Activated B cell treated with CpG ODN at 0.5 μM for 24 hours (primary cell): ENCODE measurements around the gene ANXA2. TPM values are rescaled to one million over a fixed set of nuclear protein-coding genes. Genes with fewer than 3 reads are reported as not detected.

Experiments
- ATAC-seq: fragments of 200-7000 bp; cut with Tn5 transposase; one replicate; pipeline ENCODE4 v1.10.0; 2021; ENCODE audit warnings: low read depth, mild to moderate bottlenecking, moderate library complexity
- CTCF ChIA-PET: fragments of 350-600 bp; sonication (Branson Sonifier 250); formaldehyde crosslinking; loops from one replicate; lab custom pipeline; 2021; ENCODE audit warnings: antibody characterized with exemption; lab: Charles Lee
- POLR2A ChIA-PET: fragments of 350-600 bp; sonication (Branson Sonifier 250); formaldehyde crosslinking; loops from one replicate; lab custom pipeline; 2021; ENCODE audit warnings: antibody characterized with exemption; lab: Charles Lee
- DNase-seq: peaks from one replicate; pipeline ENCODE4 v3.0.0; 2022
- H3K27ac Mint-ChIP-seq: one replicate; pipeline ENCODE4 v1.8.0; 2020; ENCODE audit warnings: mixed read lengths
- H3K27me3 Mint-ChIP-seq: one replicate; pipeline ENCODE4 v1.8.0; 2021; ENCODE audit warnings: mixed read lengths
- H3K36me3 Mint-ChIP-seq: one replicate; pipeline ENCODE4 v1.8.0; 2021; ENCODE audit warnings: low read depth, mixed read lengths
- H3K4me1 Mint-ChIP-seq: one replicate; pipeline ENCODE4 v1.8.0; 2021; ENCODE audit warnings: mixed read lengths
- H3K4me3 Mint-ChIP-seq: one replicate; pipeline ENCODE4 v1.8.0; 2020; ENCODE audit warnings: mild to moderate bottlenecking, mixed read lengths
- H3K9me3 Mint-ChIP-seq: one replicate; pipeline ENCODE4 v1.8.0; 2020; ENCODE audit warnings: mixed read lengths
- intact Hi-C: fragments of 100-400 bp; cut with micrococcal nuclease; formaldehyde crosslinking; loops from one replicate; pipeline ENCODE4 v1.15.1; 2024
- total RNA-seq: library from RNA; stranded (reverse); gene quantifications from 2 replicates; pipeline ENCODE4 v1.2.3, GENCODE V29; 2022
- TF ChIP-seq, protein P1 (sequence below): fragments of 200-600 bp; IDR thresholded peaks from one replicate; pipeline ENCODE4 v1.8.0; 2022; ENCODE audit warnings: antibody characterized with exemption, mild to moderate bottlenecking

ANXA2 gene
- total RNA-seq, 1 donor from 2014 or later = 218 TPM

DNA sequence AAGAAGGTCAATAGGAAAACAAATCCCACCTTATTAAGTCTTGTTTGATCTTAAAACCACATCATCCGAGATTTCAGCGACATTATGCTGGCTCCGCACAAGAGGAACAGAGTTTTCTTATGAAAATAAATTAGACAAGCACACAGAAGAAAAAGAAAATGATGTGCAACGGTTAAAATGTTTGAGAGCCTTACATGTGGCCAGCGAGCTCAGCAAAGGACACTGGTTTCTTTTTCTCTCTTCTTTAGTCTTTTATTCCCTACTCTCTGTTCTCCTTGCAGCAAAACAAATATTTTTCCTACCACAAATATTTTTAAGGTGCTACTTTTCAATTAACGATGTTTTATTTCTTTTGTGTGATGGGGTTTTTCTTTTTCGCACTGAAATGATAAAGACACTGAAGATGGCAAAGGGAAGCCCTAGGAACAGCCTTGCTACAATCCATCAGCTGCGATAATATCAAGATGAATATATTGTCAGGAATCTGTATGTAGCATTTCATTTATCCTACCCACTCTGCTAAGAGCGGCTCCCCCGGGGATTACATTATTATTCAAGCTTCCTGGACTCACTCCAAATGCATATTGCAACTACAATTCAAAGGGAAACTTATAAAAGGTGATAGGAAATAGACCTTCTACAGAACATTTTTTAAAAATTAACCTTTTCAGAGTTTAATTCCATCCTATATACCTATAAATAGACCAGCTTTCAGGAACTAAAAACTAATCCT lies 72.9 kb downstream of the ANXA2 start:
- H3K9me3 Mint-ChIP-seq = no peaks in the 10 kb centered on the region
- intact Hi-C loops = loop anchor here (5.0 to 10.0 kb wide), 3 partner anchors 408 to 793 kb away; no protein-coding TSS in a partner anchor
- ChIA-PET POLR2A (no interaction called here), CTCF (interaction anchor here (2.5 to 2.6 kb wide), 2 partner anchors 196 to 600 kb away, joined by 12 to 14 read pairs; no protein-coding TSS in a partner anchor)
- H3K27ac Mint-ChIP-seq = no peak overlapping the region
- peaks cover 27% of the 10 kb centered on the region for H3K27me3 Mint-ChIP-seq
- TF ChIP-seq, protein P1, sequence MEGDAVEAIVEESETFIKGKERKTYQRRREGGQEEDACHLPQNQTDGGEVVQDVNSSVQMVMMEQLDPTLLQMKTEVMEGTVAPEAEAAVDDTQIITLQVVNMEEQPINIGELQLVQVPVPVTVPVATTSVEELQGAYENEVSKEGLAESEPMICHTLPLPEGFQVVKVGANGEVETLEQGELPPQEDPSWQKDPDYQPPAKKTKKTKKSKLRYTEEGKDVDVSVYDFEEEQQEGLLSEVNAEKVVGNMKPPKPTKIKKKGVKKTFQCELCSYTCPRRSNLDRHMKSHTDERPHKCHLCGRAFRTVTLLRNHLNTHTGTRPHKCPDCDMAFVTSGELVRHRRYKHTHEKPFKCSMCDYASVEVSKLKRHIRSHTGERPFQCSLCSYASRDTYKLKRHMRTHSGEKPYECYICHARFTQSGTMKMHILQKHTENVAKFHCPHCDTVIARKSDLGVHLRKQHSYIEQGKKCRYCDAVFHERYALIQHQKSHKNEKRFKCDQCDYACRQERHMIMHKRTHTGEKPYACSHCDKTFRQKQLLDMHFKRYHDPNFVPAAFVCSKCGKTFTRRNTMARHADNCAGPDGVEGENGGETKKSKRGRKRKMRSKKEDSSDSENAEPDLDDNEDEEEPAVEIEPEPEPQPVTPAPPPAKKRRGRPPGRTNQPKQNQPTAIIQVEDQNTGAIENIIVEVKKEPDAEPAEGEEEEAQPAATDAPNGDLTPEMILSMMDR = no peak
- DNase-seq (no peak), ATAC-seq (no peak)
- H3K4me1 Mint-ChIP-seq = peaks cover 4% of the 10 kb centered on the region
- no peak overlapping the region for H3K4me3 Mint-ChIP-seq
- no peaks in the 10 kb centered on the region for H3K36me3 Mint-ChIP-seq

DNA sequence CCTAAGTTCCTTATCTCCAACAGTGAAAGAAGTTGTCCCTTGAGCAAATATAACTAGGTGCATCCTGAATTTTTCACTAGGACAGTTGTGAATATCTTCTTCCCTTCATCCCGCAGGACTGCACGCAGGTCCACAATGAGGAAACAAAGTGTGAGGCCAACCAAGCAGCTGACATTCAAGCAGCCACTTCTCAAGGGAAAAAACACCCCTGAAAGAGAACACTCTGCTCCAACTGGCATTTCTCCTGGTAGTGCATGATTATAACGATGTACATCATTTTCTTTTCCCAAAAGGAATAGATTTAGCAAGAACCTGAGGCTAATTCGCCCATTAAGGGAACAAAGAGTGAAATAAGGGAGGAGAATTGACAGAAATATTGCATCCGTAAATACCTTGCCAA lies 74.5 kb downstream of the ANXA2 start:
- TF ChIP-seq, protein P1 = no peak
- no peak overlapping the region for H3K27ac Mint-ChIP-seq
- H3K4me1 Mint-ChIP-seq = peaks cover 4% of the 10 kb centered on the region
- ATAC-seq (no peak), DNase-seq (no peak)
- no peaks in the 10 kb centered on the region for H3K9me3 Mint-ChIP-seq
- peaks cover 21% of the 10 kb centered on the region for H3K27me3 Mint-ChIP-seq
- H3K4me3 Mint-ChIP-seq = no peak overlapping the region
- intact Hi-C loops = loop anchor here (10.0 kb wide), 1 partner anchor 599 kb away; no protein-coding TSS in a partner anchor
- ChIA-PET POLR2A (no interaction called here), CTCF (no interaction called here)
- no peaks in the 10 kb centered on the region for H3K36me3 Mint-ChIP-seq

DNA sequence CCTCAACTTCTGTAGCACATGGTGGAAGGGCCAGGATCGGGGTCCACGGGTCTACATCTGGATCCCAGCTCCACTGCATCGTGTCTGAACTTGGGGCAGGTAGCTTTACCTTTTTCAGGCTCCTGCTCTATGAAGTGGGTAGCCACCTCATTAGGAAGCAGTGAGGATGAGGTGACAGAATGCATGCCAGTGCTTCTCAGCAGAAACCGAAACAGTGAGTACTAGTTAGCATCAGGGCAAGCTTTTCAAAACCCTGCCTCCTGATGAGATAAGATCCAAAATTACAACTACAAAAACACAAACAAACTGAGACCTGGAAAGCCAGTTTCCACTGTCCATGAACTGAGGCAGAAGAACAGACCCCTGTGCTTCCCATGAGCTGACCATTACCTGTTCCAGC lies 77.4 kb downstream of the ANXA2 start:
- peaks cover 11% of the 10 kb centered on the region for H3K9me3 Mint-ChIP-seq
- H3K27ac Mint-ChIP-seq = no peak overlapping the region
- no peak for DNase-seq
- H3K4me3 Mint-ChIP-seq = no peak overlapping the region
- H3K27me3 Mint-ChIP-seq = peaks cover 10% of the 10 kb centered on the region
- CTCF ChIA-PET = interaction anchor here (1.0 kb wide), 1 partner anchor 8 kb away, joined by 3 read pairs; no protein-coding TSS in a partner anchor
- no peaks in the 10 kb centered on the region for H3K4me1 Mint-ChIP-seq
- POLR2A ChIA-PET = no interaction called here
- ATAC-seq = no peak
- intact Hi-C loops = loop anchor here (10.0 kb wide), 1 partner anchor 596 kb away; no protein-coding TSS in a partner anchor
- H3K36me3 Mint-ChIP-seq = no peaks in the 10 kb centered on the region
- TF ChIP-seq, protein P1 = no peak

DNA sequence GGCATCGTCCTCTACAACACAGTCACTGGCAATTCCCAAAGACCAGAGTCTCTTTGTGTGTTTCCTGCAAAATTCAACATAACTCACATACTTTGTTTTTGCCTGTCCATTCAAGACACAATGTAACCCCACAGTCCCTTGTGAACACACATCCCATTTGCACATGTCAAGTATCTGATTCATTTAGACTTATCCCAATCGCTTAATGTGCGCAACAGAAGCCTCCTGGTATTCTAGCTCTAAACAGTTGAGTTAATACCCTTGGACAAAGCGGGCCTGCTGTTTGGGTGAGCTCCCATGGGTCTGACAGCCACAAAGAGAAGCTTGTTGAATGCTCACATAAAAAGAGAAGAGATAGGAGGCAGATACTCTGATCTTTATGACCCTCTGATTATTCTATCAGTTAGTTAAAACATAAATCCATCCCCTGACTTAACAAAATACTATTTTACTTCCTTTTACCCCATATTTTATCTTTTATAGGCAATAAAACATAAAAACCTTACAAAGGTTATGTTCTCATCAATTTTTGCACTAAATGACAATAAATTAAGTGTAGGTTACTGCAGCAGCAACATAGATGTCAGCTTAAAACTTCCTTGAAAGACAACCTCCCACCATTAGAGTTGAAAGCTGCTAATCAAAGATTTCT lies 79.4 kb downstream of the ANXA2 start:
- POLR2A ChIA-PET = no interaction called here
- CTCF ChIA-PET = interaction anchor here (1.4 kb wide), 1 partner anchor 10 kb away, joined by 3 read pairs; no protein-coding TSS in a partner anchor
- ATAC-seq = no peak
- intact Hi-C loops = no loop called here
- TF ChIP-seq, protein P1 = no peak
- Mint-ChIP-seq H3K4me1 (no peaks in the 10 kb centered on the region), H3K27me3 (peaks cover 8% of the 10 kb centered on the region), H3K27ac (no peak overlapping the region), H3K4me3 (no peak overlapping the region), H3K36me3 (no peaks in the 10 kb centered on the region), H3K9me3 (peaks cover 17% of the 10 kb centered on the region)
- no peak for DNase-seq

DNA sequence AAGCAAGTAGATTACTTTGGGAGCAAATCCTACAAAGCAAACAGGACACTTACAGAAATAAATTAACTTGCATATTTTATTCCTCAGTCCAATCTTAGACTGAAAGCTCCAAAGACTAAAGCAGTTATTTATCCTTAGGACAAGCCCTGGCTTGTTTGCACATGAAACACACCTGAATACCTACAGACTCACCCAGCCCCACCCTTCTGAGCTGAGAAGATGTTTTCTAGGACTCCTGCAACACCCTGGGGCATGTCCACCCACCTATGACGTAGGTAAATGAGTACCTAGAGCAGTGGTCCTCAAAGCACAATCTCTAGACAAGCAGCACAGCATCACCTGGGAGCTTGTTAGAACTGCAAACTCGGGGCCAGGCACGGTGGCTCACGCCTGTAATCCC lies 80.8 kb downstream of the ANXA2 start:
- TF ChIP-seq, protein P1 = no peak
- Mint-ChIP-seq H3K27ac (no peak overlapping the region), H3K9me3 (peaks cover 17% of the 10 kb centered on the region), H3K27me3 (peaks cover 11% of the 10 kb centered on the region), H3K4me3 (no peak overlapping the region), H3K36me3 (no peaks in the 10 kb centered on the region), H3K4me1 (no peaks in the 10 kb centered on the region)
- CTCF ChIA-PET = interaction anchor here (1.1 kb wide), 1 partner anchor 12 kb away, joined by 3 read pairs; no protein-coding TSS in a partner anchor
- POLR2A ChIA-PET = no interaction called here
- ATAC-seq = no peak
- intact Hi-C loops = no loop called here
- no peak for DNase-seq
